ENCODE results near the gene ARHGEF1.

DNA sequence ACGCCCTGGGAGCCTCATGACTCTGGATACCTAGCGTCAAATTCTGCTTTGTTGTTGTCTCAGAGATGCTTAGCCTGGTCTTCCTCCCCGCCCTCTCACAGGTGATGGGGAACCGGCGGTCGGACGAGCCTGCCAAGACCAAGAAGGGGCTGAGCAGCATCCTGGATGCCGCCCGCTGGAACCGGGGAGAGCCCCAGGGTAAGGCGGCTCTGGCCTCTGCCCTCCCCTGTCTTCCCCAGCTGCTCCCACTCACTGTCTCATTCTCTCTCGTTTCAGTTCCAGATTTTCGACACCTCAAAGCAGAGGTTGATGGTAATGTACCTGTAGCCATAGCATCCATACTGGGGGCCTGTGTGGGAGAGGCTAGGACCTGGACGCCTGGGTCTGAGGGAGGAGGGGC lies 11.4 kb downstream of the ARHGEF1 start:
- TF ChIP-seq, protein P1, sequence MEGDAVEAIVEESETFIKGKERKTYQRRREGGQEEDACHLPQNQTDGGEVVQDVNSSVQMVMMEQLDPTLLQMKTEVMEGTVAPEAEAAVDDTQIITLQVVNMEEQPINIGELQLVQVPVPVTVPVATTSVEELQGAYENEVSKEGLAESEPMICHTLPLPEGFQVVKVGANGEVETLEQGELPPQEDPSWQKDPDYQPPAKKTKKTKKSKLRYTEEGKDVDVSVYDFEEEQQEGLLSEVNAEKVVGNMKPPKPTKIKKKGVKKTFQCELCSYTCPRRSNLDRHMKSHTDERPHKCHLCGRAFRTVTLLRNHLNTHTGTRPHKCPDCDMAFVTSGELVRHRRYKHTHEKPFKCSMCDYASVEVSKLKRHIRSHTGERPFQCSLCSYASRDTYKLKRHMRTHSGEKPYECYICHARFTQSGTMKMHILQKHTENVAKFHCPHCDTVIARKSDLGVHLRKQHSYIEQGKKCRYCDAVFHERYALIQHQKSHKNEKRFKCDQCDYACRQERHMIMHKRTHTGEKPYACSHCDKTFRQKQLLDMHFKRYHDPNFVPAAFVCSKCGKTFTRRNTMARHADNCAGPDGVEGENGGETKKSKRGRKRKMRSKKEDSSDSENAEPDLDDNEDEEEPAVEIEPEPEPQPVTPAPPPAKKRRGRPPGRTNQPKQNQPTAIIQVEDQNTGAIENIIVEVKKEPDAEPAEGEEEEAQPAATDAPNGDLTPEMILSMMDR (conservative IDR thresholded peaks at IDR 0.05; ENCODE audit: low read depth, low read length) = no peak
- no peak for TF ChIP-seq EZH2 (IDR thresholded peaks at IDR 0.05; ENCODE audit: low read length, unreplicated experiment)
- no peak for TF ChIP-seq EZH2phosphoT487 (IDR thresholded peaks at IDR 0.05; ENCODE audit: borderline replicate concordance, low read length)
